IMR-90 (cell line): ENCODE data around the gene SLC35B4.

ENCODE experiments used
- CTCF ChIP-seq: conservative IDR thresholded peaks from 2 replicates; pipeline ENCODE4 v1.5.1; 2012; ENCODE audit warnings: mild to moderate bottlenecking, low read depth, low read length, improper control_type of control experiment
- FOS ChIP-seq: fragments of 150-350 bp; IDR thresholded peaks from 2 replicates; pipeline ENCODE4 v1.6.1; 2016; ENCODE audit warnings: low read depth, low read length
- MXI1 ChIP-seq: IDR thresholded peaks from 2 replicates; pipeline ENCODE4 v1.6.1; 2012; ENCODE audit warnings: low read depth, mild to moderate bottlenecking, low read length, moderate library complexity, borderline replicate concordance
- POLR2A ChIP-seq: IDR thresholded peaks from 2 replicates; pipeline ENCODE4 v1.6.1; 2012; ENCODE audit warnings: mild to moderate bottlenecking, low read depth, low read length
- RFX5 ChIP-seq: IDR thresholded peaks from 2 replicates; pipeline ENCODE4 v1.8.0; 2012; ENCODE audit warnings: low read depth, mild to moderate bottlenecking, low read length, moderate library complexity
- SMC3 ChIP-seq: fragments of 150-350 bp; IDR thresholded peaks from 2 replicates; pipeline ENCODE4 v1.6.1; 2016; ENCODE audit warnings: low read depth, mild to moderate bottlenecking, antibody characterized with exemption, low read length, moderate library complexity
- USF2 ChIP-seq: fragments of 150-350 bp; IDR thresholded peaks from 2 replicates; pipeline ENCODE4 v1.6.1; 2017; ENCODE audit warnings: mild to moderate bottlenecking, antibody characterized with exemption, low read length, low read depth

- TF ChIP-seq MXI1 (no peak), SMC3 (no peak), CTCF (no peak), POLR2A (no peak), USF2 (no peak), FOS (no peak), RFX5 (no peak)
Observed at GRCh38 chr7:134328900-134329299, 12.2 kb upstream of the SLC35B4 start.
